ENCODE measurements around the gene WWC2. TPM values are rescaled to one million over a fixed set of nuclear protein-coding genes. Genes with fewer than 3 reads are reported as not detected.

Gene WWC2
- total RNA-seq, 1 experiment from 2014 or later = 126 TPM

DNA sequence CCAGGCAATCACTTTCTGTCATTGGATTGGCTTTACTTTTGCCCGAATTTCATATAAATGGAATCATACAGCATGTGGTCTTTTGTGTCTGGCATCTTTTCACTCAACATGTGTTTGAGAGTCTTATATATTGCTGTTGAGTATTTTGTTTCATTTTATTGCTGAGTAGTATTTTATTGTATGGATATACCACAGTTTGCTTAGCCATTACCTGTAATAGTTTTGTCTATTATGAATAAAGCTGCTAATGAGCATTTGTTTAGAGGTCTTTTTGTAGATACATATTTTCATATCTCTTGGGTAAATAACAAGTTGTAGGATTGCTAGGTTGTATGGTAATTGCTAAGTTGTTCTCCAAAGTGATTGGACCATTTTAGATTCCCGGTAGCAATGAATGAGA is 105.7 kb downstream of the WWC2 start (continued):
- TF ChIP-seq, protein P1, sequence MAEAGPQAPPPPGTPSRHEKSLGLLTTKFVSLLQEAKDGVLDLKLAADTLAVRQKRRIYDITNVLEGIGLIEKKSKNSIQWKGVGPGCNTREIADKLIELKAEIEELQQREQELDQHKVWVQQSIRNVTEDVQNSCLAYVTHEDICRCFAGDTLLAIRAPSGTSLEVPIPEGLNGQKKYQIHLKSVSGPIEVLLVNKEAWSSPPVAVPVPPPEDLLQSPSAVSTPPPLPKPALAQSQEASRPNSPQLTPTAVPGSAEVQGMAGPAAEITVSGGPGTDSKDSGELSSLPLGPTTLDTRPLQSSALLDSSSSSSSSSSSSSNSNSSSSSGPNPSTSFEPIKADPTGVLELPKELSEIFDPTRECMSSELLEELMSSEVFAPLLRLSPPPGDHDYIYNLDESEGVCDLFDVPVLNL (CRISPR knock-in tag; IDR thresholded peaks at IDR 0.05; ENCODE audit: borderline replicate concordance, low read depth) = no peak

- no peak for TF ChIP-seq ERG (CRISPR knock-in tag; IDR thresholded peaks at IDR 0.05)
- no peak for TF ChIP-seq NFE2L1 (CRISPR knock-in tag; IDR thresholded peaks at IDR 0.05)
- TF ChIP-seq ZNF532 (CRISPR knock-in tag; IDR thresholded peaks at IDR 0.05; ENCODE audit: borderline replicate concordance) = no peak
- TF ChIP-seq, protein P1 (CRISPR knock-in tag; IDR thresholded peaks at IDR 0.05; ENCODE audit: borderline replicate concordance, low read depth) = no peak
- no peak for TF ChIP-seq USF2 (CRISPR knock-in tag; IDR thresholded peaks at IDR 0.05)
- TF ChIP-seq SMAD4 (CRISPR knock-in tag; IDR thresholded peaks at IDR 0.05) = no peak
- no peak for TF ChIP-seq CTCF (IDR thresholded peaks at IDR 0.05)
- TF ChIP-seq ZNF138 (CRISPR knock-in tag; conservative IDR thresholded peaks at IDR 0.05) = no peak
- TF ChIP-seq JAZF1 (CRISPR knock-in tag; IDR thresholded peaks at IDR 0.05) = no peak
- no peak for TF ChIP-seq ZNF396 (CRISPR knock-in tag; IDR thresholded peaks at IDR 0.05; ENCODE audit: borderline replicate concordance)
- H3K36me3 Mint-ChIP-seq = peaks cover 23% of the 10 kb centered on the region
- no peak overlapping the region for H3K4me3 Mint-ChIP-seq
- ChIA-PET POLR2A (no interaction called here), CTCF (interaction anchor here (0.8 to 1.2 kb wide), 2 partner anchors 11 to 57 kb away, joined by 3 read pairs; no protein-coding TSS in a partner anchor)
- H3K27ac Mint-ChIP-seq = no peak overlapping the region
- ATAC-seq (no peak), DNase-seq (ENCODE audit: low spot score) (no peak)
- H3K27me3 Mint-ChIP-seq (ENCODE audit: low read depth) = no peaks in the 10 kb centered on the region
- H3K4me1 Mint-ChIP-seq = peaks cover 33% of the 10 kb centered on the region
- no peaks in the 10 kb centered on the region for H3K9me3 Mint-ChIP-seq
Measured at GRCh38 chr4:183205193-183205592, 106.1 kb downstream of the WWC2 start.

DNA sequence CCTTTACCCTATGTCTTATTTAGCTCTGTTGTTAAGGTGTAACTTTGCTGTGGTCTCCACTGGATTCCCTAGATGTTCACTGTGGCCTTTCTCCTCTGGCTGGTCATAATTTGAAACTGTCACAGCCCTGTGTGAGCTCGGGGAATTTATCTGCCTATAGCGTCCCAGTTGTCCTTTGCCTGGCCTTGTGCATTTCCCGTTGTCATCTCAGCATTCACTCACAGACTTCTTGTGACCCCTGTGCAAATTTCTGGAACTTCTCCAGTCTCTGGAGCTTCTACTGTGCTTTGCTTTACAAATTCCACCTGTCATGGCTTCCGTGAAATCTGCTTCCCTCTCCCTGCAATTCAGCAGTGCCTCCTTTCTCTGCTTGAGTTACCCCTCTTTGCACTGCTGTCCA is 106.7 kb downstream of the WWC2 start:
- Mint-ChIP-seq H3K4me3 (no peak overlapping the region), H3K9me3 (no peaks in the 10 kb centered on the region), H3K27ac (no peak overlapping the region; the same call in 1 of the 2 replicates), H3K4me1 (peaks cover 30% of the 10 kb centered on the region), H3K27me3 (ENCODE audit: low read depth) (no peaks in the 10 kb centered on the region), H3K36me3 (peaks cover 23% of the 10 kb centered on the region)
- CTCF ChIA-PET = interaction anchor here (0.5 to 1.2 kb wide), 3 partner anchors 11 to 400 kb away, joined by 3 read pairs; no protein-coding TSS in a partner anchor
- ATAC-seq = no peak
- no peak for DNase-seq (ENCODE audit: low spot score)
- POLR2A ChIA-PET = no interaction called here
- TF ChIP-seq ZNF281 (CRISPR knock-in tag; IDR thresholded peaks at IDR 0.05) = no peak
- TF ChIP-seq FOXJ3 (CRISPR knock-in tag; IDR thresholded peaks at IDR 0.05; ENCODE audit: borderline replicate concordance) = no peak
- TF ChIP-seq RELA (CRISPR knock-in tag; IDR thresholded peaks at IDR 0.05; ENCODE audit: borderline replicate concordance) = no peak
- TF ChIP-seq, protein P2, sequence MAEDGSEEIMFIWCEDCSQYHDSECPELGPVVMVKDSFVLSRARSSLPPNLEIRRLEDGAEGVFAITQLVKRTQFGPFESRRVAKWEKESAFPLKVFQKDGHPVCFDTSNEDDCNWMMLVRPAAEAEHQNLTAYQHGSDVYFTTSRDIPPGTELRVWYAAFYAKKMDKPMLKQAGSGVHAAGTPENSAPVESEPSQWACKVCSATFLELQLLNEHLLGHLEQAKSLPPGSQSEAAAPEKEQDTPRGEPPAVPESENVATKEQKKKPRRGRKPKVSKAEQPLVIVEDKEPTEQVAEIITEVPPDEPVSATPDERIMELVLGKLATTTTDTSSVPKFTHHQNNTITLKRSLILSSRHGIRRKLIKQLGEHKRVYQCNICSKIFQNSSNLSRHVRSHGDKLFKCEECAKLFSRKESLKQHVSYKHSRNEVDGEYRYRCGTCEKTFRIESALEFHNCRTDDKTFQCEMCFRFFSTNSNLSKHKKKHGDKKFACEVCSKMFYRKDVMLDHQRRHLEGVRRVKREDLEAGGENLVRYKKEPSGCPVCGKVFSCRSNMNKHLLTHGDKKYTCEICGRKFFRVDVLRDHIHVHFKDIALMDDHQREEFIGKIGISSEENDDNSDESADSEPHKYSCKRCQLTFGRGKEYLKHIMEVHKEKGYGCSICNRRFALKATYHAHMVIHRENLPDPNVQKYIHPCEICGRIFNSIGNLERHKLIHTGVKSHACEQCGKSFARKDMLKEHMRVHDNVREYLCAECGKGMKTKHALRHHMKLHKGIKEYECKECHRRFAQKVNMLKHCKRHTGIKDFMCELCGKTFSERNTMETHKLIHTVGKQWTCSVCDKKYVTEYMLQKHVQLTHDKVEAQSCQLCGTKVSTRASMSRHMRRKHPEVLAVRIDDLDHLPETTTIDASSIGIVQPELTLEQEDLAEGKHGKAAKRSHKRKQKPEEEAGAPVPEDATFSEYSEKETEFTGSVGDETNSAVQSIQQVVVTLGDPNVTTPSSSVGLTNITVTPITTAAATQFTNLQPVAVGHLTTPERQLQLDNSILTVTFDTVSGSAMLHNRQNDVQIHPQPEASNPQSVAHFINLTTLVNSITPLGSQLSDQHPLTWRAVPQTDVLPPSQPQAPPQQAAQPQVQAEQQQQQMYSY (CRISPR knock-in tag; IDR thresholded peaks at IDR 0.05) = no peak
